ENCODE data around the gene ONECUT2.
"Not testable (repeated sequence)": the region's sequence is repeated elsewhere in the genome, so short reads cannot be mapped to it uniquely, and the experiment has no call there.

The ONECUT2 gene

DNA sequence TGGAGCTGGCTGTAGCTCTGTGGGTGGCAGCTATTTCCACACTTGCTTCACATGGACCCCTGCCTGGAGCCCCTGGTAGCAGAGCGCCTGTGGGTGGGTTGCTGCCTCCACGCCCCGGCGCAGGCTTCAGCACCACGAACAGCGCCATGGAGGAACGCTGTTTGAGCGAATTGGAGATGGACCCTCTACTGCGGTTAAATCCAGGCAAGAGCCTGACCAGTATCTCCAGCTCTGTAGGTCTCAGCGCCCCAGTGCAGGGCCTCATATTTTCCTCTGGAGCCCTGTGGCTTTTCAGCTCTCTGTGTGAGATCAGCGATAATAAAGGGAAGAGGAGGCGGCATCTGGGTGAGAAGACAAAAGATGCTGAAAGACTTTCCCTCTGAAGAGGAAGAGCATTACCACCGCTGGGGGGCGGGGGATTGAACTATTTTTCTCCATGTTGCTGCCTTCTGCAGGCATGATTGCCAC, 12.0 kb downstream of the ONECUT2 start:
- no peak for DNase-seq

DNA sequence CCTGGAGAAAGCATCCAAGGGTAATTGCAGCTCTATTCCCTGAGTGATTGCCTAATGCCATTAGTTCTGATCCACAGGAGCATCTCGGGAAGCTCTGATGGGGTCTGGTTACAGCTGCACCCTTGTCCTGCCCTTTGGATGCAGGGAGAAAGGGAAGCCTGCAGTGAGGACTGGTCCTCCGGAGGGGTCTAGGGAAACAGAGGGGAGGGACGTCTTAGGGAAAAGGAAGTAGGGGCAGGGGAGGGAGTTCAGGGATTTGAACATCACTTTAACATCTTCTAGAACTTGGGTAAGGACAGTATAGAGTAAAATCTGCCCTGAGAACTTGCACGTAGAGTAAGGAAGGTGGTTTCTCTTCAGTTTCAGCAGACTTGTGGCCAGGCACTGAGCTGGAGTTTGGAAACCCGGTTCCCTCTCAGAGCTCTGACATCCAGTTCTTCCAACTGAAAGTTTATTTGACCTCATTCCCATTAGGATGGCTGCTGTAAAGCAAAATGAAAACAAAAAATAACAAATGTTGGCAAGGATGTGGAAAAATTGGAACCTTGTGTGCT, 20.5 kb downstream of the ONECUT2 start:
- DNase-seq, result no peak

DNA sequence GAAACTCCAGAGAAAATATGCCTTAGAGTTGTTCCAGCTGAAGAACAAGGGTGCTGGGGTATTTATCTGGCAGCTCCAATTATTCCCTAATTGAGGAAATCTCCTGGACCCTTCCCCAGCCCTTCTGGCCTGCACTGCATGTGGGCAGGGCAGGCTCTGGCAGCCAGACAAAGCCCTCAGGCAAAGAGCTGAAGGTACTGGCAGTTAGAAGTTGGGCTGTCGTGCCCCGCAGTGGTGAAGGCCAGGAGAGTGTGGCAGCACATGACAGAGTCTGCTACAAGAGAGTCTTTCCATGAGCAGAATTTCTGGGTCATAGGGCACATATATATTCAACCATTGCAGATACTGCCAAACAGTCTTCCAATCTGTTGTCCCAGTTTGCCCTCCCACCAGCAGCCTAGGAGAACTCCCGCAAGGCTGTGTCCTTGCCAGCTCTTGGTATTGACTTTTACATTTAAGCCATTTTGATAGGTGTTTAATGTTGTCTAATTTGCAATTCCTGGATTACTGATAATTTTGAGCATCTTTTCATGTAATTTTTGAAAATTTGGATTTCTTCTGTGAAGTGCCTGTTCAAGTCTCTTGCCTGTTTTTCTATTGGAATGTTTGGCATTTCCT, 26.6 kb downstream of the ONECUT2 start:
- DNase-seq, result no peak

DNA sequence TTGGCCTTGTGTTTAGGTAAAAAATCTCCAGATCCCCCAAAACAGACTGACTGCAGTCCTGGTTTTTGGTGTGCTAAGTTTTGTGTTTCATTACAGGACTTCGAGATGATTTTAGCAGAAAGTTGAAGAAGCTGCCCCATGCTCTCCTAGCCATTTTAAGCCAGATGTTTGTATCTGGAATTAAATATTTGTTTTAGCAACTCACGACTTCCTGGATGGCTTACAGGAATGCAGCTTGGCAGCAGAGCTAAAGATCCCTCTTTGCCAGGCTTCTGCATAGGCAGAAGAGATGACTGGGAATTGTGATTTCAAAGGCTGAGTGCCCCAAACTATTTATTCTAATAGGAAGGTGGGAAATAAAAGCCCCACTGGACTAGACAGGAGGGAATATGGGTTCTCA, 31.1 kb downstream of the ONECUT2 start:
- DNase-seq, result no peak

DNA sequence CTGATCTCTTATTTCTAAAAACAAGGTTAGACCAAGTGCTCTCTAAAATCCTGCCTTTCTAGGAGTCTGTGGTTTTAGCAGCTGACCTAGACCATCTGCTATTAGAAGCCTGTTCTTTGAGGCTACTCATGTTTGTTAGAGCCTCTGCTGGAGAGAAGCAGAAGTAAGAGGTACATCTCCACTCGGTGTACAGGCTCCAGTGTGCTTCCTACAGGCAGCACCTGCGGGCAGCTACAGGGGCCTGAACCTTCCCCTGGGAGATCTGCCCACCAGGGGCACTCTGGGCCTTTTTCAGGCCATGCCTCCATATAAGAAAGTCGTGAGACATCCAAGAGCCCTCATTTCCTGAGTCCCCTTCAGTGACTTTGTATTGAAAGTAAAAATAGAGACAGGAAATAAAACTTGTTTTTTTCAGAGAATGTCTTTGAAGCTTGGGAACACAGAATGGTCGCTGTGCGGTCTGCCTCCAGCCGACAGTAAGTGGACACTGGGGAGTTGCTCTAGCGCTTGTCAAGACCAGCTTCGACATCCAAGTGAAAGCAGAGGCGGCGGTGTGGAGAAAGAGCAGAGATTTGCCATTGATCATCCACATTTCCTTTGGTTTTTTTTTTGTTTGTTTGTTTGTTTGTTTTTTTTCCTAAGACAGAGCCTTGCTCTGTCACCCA, 31.7 kb downstream of the ONECUT2 start:
- no peak for DNase-seq

DNA sequence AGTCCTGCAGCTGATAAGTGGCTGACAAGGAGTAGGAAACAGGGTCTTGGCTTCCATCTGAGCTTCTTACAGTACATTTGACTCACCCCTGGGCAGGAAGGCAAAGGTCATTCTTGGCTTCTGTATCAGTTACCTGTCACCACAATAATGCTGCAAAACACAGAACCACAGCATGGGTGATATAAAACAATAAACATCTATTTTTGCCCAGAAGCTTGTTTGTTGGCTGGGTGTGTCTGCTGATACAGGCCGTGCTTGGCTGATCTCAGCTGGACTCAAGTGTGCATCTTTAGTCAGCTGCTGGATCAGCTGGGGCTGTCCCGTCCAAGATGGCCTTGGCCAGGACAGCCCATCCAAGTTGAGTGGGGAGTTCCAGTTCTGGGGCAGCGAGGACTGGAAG, 34.7 kb downstream of the ONECUT2 start:
- DNase-seq, result no peak

DNA sequence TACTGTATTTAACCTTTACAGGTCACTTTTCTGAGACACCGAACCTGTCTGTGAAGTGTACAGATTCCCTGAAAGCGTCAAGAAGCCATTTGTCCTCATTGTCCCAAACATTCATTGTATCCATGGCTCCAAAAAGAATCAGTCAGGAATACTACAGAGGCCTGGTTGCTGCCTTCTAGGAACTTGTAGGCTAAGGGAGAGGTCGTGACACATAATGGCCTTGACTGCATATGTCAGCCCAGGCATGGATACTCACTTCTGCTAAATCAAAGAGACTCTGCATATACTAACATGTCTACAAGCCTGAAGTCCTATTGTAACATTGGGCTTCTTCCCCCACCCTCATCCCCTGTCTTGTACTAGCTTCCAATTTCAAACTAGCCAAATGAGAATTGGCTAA, 40.2 kb downstream of the ONECUT2 start:
- DNase-seq, result no peak

DNA sequence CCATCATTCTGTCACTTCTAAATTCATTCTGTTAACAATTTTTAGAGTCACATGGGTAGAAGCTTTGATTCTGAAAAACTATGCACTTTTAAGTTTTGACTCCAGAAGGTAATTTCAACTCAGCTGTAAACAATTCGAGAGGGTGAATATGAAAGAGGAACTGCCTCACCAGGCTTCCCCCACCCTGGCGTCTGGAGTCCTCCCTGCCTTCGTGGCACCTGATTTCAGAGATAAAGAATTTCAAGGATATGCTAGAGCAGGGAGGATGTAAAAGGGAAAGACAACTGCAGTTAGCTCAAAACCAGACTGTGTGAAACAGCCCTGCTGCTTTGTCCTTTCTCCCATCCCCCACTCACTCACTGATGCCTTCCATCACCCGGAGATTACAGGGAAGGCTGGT, 40.7 kb downstream of the ONECUT2 start:
- no peak for DNase-seq

DNA sequence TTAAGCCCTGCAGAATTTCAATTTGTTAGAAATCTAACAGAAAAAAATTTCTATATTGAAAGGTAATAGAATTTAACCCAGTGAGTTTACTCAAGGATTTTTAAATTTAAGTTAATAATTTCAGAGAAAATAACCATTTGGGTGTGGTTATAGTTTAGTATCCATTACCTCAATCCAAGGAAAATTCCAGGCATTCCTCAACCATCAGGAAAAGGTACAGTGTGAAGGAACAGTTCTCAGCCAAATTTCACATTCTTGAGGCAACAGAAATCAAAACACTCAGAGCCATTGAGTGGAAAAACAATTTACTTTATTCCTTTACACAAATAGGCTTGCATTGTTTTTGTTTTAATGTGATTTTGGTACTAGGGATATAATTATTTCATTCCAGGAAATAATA, 45.6 kb downstream of the ONECUT2 start:
- DNase-seq, result no peak

DNA sequence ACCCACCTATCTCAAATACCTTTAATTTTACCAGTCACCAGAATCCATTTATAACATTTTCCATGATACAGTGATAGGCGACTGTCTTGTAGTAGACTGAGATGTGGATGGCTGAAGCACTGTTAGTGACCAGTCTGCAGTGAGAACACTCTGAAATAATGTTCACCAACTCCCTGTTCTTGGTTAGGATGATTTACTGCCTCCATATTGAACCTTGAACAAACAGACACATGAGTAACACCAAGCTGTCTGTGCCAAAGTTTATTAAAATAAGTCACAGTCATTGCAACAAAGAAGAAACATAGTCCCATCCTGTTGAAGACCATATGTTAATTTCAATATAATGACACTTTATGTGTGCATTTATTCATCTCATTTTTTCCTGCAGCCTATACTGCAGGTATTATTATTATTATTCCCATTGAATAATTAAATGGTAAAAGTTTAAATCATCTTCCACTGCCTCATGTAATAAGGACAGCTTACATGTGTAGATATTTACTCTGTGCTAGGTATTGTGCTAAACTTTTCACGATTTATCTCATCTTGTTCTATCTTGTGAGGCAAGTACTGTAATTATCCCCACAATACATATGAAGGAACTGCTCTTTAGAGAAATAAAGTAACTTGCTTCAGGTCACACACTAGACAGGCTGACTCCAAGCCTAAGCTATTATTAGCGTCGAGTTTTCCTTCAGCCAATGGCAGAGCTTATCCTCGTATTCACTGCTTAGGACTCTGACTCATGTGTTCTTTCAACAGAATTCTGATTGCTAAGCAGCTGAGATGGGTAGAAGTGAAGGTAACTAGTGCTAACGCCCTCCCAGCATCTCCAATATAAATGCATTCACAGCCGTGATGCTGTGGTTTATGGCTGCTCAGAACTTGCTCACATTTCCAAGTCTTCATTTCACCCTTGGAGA, 62.5 kb downstream of the ONECUT2 start:
- DNase-seq, result no peak

DNA sequence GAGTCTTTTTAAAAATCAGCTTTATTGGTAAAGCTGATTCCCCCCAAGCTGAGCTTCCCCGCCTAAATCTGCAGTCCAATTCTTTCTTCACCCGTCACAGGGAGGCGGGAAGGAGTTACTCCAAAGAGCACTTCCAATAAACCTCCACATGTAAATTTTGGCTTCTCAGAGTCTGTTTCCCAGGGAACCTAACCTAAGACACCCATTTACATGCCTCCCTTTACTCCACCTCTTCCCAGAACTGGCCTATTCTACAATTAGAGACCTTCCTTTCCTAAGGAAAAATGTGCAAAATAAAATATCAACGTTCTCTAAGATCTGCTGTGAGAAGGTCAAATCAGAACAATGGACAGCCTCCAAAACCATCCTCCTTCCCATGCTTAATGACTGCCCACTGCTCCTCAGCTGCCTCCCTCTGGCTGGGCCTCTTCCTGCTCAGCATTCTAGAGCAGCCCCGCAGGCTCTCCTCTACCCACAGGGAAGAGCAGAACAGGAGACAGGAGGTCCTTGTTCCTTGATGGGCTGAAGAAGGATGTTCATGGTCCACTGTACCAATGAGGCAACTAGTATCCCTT, 63.6 kb downstream of the ONECUT2 start:
- no peak for DNase-seq

DNA sequence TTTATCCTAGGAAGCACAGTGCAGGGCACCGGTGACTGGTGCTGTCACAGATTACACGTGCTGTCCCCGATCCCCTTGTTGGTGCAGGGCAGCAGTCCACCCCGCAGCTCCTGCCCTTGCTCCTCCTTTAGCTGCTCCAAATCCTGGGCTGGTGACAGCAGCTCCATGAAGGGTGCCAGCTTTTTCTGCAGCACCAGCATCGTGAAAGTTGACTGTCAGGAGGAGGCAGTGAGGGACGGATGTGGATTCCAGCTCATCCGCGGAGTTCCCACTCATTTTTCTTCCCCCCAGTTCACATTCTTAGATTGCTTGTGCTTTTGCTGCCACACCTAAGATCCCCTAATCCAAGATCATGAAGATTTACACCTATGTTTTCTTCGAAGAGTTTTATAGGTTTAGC, 67.5 kb downstream of the ONECUT2 start:
- no peak for DNase-seq

DNA sequence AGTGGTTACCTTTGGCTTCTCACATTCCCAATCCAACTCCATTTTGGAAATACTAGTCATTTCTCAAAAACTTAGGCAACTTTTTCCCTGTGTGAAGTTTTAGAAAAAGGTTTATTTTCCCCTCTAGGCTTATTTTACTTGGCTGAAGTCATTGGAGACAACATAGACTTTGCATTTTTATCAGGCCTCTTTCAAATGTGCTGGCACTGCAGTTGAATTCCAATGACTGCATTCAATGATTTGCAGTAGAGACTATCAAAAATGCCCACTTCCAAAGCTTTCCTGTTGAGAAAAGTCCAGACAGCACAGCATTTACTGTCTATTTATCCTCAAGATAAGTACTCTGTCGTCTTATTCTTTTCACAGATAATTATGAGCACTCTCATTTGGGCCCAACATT, 70.1 kb downstream of the ONECUT2 start:
- no peak for DNase-seq

DNA sequence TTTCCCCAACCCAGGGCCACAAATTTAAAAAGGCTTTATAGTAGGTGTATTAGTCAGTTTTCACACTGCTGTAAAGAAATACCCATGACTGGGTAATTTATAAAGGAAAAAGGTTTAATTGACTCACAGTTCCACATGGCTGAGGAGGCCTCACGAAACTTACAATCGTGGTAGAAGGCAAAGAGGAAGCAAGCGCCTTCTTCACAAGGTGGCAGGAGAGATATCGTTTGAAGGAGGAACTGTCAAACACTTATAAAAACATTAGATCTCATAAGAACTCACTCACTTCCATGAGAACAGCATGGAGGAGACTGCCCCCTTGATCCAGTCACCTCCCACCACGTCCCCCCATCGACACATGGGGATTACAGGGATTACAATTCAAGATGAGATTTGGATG, 80.9 kb downstream of the ONECUT2 start:
- DNase-seq, result no peak

DNA sequence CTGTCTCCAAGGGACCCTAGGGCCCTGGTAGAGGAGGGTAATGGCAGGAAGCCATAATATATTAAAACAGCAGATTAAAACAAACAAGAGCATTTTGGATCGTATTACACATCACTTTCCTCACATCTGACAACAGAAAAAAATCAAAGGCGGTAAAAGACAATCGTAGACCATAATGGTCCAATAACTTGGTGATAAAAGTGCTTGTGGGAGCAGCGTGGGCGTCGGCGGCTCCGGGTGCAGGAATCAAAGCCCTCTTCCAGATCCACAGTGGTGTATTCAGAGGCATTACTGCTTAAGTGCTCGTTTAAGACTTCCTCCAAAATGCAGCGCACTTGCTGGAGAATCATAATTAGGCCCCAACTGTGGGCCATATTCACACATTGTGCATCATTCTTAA, 83.4 kb downstream of the ONECUT2 start:
- DNase-seq, result no peak

DNA sequence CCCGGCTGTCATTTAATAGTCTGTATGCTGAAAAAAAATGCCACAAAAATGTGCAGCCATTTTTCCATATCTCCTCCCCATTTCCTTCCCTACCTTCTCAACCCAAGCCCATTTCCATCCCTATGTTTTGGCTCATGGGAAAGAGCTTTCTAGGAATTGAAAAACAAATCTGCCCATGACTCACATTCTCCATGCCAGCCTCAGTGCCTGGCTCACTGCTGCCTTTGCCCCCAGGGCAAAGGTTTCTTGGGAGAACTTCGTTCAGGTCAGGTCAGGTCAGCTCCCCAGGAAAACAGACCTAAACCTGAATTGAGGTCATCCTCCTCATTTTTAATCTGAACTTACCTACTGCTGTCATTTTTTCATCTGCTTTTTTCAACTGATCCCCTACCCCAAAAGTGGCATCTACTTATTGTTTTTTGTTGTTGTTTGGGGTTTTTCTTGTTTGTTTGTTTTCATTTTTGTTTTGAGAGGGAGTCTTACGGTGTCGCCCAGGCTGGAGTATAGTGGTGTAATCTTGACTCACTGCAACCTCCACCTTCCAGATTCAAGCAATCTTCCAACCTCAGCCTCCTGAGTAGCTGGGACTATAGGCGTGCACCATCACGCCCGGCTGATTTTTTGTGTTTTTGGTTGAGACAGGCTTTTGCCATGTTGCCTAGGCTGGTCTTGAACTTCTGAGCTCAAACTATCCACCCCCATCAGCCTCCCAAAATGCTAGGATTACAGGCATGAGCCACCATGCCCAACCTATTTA, 84.7 kb downstream of the ONECUT2 start:
- DNase-seq, result no peak

DNA sequence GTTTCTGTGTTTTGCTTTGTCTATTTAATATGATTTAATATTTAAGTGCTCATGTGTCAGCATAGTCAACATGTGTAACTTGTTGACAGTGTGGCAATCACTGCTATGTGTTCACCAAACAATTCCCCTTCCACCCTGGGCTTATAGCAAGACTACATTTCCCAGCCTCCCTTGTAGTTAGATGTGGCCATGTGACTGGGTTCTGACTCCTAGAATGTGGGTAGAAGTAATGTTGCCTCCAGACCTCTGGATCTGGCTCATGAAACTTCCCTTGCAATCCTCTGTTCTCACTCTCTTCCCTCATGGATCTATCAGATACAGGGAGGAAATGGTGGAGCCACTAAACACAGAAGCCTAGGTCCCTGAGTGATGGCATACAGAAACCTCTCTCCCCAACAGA, 87.2 kb downstream of the ONECUT2 start:
- not testable (repeated sequence) for DNase-seq

DNA sequence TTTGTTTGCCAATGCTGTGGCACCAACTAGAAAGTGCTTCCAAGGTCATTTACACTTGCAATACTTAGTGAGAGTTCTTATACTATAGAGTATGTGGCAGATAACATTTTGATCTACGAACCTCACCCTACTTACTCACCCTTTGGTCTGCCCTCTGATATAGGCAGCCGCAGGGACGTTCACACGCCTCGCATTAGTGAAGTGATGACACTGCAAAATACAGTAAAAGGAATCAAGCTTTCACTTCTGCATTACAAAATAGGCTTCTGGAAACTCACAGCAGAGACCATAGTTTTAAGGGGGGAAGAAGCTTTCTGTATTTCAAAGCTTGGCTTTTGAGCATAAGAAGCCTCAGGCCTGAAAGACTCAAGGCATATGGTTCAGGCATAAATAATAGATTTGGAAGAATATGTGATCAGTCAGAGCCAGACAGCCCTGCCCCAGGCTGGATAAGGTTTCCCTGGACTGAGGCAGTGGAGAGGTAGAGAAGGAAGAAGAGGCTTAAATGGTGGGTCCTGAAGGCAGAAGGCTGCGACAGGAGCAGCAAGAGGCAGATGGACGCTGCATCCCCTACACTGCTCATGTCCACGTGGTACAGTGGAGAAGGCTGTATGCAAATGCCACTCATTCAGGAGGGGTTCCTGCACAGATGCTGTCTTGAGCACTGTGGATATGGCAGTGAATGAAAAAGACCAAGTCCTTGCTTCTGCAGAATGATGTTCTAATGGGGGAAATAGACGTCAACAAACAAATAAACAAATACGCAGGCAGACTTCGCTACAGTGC, 88.2 kb downstream of the ONECUT2 start:
- no peak for DNase-seq

DNA sequence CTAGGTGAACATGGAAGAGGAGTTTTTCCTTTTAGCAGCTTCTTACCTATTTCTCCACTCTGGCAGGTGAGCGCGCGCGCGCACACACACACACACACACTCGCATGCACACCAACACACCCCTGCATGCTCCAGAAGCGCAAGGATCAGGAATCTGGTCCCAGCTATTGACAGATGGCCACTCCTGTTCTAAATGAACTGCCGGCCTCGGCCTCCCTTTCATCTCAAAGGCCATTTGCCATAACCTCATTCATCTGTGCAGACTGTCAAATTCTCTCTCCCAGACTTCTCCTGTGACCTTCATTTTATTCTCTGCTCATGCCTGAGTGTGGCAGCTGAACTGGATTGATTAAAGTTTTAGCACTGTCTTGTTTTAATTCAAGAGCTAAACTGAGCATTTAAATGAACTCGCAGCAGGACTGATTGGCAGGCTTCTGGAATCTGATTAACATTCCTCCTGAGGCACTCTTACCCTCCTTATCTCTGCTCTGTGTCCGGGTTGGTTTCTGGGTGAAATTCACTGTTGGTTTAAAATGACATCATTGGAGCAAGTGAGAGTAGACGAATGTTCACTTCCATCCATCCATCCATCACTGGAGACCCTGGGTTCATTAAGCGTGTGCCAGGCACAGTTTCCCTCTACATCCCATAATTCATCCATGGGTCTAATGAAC, 92.5 kb downstream of the ONECUT2 start:
- DNase-seq, result no peak

DNA sequence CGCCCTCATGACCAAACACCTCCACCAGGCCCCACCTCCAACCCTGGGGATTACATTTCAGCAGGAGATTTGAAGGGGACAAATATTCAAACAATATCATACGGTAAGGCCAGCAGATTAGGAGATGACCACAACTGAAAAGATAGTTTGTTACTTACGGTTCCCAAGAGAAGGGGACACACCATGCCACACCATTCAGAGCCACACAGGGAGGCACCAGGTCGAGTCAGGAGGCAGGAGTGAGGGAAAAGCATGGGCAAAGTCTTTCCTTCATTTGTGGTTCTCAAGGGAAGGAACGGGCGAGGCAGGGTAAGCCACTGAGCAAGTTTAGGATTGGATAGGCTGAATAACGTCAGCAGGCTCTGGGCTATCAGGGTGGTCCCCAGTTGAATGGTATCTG, 94.0 kb downstream of the ONECUT2 start:
- no peak for DNase-seq
